SK-N-MC (cell line): Measurements from ENCODE around the gene MIEF1.

Source experiments
- EZH2 ChIP-seq: fragments of 200-600 bp; sonication (generic); IDR thresholded peaks from one replicate; pipeline ENCODE4 v1.6.1; 2017; ENCODE audit warnings: antibody characterized with exemption
- FOXP2 ChIP-seq: optimal IDR thresholded peaks from 2 replicates; pipeline ENCODE3; 2011; ENCODE audit warnings: mild to moderate bottlenecking, moderate library complexity; ENCODE audit not compliant: insufficient read depth; ENCODE audit errors: extremely low read length, control extremely low read depth
- POLR2AphosphoS5 ChIP-seq: IDR thresholded peaks from 2 replicates; pipeline ENCODE4 v1.6.1; 2012; ENCODE audit warnings: mild to moderate bottlenecking, low read depth, low read length, borderline replicate concordance

DNA sequence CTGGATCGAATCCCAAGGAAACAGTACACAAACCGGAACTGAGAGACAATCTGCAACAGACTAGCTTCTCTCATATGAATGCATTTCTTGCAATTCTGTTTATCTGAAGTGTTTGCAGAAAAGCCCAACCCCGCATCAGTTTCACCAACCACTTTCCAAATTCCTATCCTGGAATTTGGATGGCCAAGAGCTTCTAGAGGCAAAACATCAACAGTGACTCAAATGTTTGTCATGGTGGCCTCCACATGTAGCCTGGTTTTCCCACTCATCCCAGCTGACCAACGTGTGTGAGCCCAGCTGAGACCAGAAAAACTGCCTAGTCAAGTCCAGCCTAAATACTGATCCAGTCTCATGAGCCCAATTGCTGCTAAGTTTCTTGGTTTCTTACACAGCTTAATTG lies 8.3 kb upstream of the MIEF1 start:
- TF ChIP-seq POLR2AphosphoS5 (no peak), EZH2 (no peak), FOXP2 (no peak)
